Ovary (tissue), 3 donors: ENCODE measurements around the gene ELOVL1.

Experiments used
- CTCF ChIP-seq, 3 donors: fragments of 450-650 bp in 2 of 3; fragments of 200-600 bp in 1 of 3; IDR thresholded peaks; one replicate each; pipeline versions ENCODE4 v1.5.1 to v1.8.0; 2016 to 2022; ENCODE audit warnings: antibody characterized with exemption in 3 of 3, mild to moderate bottlenecking in 1 of 3
- EP300 ChIP-seq: sonication (generic); formaldehyde crosslinking; IDR thresholded peaks from one replicate; pipeline ENCODE4 v1.6.1; 2017; ENCODE audit warnings: antibody characterized with exemption
- POLR2A ChIP-seq: fragments of 450-650 bp; IDR thresholded peaks from one replicate; pipeline ENCODE4 v1.6.1; 2017; ENCODE audit warnings: antibody characterized with exemption, mild to moderate bottlenecking, moderate library complexity
- donor health status: DM: no; HTN: no; CAD: no.

- TF ChIP-seq CTCF (IDR thresholded peaks at IDR 0.05), result no peak
- TF ChIP-seq POLR2A, result no peak
- no peak for TF ChIP-seq EP300
Measured at GRCh38 chr1:43319288-43319687, 48.5 kb downstream of the ELOVL1 start.
